Measurements from ENCODE around the gene CEBPA.

Gene CEBPA

DNA sequence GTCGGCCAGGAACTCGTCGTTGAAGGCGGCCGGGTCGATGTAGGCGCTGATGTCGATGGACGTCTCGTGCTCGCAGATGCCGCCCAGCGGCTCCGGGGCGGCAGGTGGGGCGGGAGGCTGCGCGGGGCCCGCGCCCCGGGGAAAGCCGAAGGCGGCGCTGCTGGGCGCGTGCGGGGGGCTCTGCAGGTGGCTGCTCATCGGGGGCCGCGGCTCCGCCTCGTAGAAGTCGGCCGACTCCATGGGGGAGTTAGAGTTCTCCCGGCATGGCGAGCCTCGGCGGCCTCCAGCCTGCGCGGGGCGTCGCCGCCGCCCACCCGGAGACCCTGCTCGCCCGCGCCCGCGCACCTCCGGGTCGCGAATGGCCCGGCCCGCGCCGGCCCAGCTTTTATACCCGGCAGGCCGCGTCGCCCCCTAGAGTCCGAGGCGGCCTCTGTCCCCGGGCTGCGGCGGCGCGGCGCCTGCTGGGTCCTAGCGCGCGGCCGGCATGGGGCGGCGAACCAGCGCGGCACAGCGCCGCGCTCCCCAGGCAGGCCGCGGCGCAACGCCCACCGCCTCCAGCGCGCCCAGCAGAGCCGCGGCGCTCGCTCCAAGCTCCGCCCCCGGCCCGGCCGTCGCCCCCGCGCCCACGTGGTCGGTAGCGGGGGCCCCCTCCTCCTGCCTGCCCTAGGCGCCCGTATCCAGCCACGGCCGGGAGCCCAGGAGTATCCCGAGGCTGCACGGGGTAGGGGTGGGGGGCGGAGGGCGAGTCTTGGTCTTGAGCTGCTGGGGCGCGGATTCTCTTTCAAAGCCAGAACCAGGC is at the start of gene CEBPA:
CEBPA (minus strand) TSS at position 360 of the 799 bp plus-strand sequence; CDS start at position 240, 120 bp downstream.
- in situ Hi-C loops (cut with HindIII; ENCODE audit: low sequenced_read_pairs) = no loop called here

DNA sequence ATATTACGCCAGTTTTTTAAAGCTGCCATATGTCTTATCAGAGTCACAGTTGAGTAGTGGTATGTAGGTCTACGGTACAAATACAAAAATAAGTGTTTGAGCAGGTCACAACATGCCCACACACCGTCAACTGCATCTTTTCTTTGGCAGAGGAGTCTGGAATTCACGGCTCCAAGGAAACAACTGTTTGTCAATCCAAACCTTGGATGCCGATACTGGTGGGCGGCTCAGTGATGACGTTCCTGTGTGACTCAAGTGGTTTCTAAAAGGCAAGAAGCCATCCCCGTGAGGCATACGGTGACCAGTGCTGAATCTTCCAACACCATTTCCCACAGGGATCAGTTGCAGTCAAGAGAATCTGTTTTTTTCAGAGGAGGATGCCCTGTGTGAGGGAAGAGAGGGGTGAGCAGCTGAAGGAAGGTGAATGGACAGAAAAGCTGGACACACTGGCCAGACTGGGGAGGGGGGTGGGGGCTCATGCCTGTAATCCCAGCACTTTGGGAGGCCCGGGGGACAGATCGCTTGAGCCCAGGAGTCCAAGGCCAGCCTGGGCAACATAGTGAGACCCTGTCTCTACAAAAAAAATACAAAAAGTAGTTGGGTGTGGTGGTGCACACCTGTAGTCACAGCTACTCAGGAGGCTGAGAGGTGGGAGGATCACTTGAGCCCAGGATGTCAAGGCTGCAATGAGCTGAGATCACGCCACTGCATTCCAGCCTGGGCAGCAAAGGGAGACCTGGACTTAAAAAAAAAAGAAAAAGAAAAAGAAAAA is 48.4 kb upstream of the CEBPA start:
- in situ Hi-C loops (cut with HindIII; ENCODE audit: low sequenced_read_pairs) = no loop called here

DNA sequence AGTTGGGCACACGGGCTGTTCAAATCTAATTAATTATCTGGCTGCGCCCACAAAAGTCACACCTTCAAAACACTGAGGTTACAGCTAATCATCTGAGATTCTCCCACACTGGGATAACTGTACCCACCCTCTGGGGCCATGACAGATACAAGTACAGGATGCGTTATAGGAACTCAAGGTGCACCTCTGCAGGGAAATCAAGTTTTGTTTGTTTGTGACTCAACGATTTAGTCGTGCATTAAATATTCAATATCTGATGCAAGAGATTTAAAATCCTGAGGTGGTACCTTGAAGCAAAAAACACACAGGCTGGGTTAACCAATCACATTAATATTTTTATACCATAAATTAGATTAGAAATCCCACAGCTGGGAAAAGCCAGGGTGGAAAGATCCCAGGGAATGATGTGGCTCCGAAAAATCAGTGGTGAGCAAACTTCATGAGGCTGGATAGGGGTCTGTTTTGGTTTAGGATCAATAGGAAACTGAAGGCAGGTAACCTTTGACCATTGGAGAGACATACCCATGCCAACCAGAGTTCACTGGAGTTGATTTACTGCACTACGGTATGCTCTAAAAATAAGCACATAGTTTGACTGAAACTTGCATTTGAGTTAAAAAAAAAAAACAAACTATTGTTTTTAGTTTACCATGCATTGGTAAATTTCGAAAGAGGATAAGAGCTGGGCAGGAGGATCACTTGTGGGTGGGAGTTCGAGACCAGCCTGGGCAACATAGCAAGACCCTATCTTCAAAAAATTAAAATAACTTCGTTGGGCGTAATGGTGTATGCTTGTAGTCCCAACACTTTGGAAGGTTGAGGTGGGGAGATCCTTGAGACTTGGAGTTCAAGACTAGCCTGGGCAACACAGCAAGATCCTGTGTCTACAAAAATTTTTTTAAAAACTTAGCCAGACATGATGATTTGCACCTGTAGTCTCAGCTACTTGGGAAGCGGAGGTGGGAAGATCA is 47.3 kb upstream of the CEBPA start:
- in situ Hi-C loops (cut with HindIII; ENCODE audit: low sequenced_read_pairs) = no loop called here

DNA sequence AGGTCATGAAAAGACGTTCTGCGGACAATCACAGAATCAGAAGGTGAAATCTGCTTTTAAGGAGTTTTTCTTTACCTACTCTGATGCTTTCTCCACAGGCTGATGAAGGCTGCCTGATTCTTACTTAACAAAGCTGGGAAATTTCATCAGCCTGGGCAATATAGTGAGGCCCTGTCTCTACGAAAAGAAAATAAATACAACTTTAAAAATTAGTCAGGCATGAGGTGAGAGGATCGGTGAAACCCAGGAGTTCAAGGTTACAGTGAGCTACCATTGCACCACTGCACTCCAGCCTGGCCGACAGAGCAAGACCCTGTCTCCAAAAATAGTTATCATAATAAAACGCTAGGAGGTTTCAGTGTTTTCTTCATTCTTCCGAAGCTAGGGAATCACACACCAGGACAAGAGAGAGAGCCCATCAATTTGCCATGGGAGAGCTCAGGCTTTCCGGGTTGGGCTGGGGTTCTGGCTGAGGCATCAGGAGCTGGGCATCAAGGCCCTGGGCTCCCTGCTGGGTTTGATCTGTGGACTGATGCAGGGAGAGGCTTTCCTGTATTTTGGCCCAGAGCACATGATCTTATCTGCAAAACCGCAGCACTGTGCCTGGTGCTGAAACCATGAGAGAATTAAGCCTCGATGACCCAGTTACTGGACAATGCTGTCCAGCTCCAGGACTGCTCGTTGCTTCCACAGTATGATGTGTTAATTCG is 46.1 kb upstream of the CEBPA start:
- in situ Hi-C loops (cut with HindIII; ENCODE audit: low sequenced_read_pairs) = no loop called here

DNA sequence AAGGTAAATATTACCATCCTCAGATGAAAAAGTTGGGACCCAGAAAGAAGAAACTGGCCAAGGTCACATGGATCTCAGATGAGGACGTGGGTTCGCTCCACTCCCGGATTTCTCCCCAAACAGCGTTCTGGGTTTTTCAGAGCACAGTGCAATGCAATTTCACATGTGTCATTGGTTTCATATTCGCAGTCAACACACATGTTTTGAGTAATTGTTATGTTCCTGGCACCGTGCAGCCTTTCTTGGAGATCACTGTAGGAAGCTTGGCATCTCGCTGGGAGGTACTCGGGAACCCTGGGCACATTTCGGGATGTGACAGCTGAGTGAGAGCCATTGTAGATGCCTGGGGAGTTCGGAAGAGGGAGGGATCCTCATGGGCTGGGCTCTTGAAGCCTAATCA is 45.0 kb upstream of the CEBPA start:
- in situ Hi-C loops (cut with HindIII; ENCODE audit: low sequenced_read_pairs) = no loop called here

DNA sequence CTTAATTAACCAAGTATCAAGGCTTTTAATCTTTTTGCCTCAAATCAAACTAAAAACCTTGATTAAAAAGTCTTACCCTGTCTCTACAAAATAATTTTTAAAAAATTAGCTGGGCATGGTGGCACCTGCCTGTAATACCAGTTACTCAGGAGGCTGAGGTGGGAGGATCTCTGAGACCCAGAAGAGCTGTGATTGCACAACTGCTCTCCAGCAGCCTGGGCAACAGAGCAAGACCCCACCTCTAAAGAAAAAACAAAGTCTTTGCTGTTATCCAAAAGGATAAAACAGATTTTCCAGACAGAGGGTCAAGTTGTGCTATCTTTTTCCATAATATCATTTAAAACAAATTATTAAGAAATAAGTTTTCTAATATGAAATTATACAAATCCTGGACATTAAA is 44.3 kb upstream of the CEBPA start:
- in situ Hi-C loops (cut with HindIII; ENCODE audit: low sequenced_read_pairs) = no loop called here

DNA sequence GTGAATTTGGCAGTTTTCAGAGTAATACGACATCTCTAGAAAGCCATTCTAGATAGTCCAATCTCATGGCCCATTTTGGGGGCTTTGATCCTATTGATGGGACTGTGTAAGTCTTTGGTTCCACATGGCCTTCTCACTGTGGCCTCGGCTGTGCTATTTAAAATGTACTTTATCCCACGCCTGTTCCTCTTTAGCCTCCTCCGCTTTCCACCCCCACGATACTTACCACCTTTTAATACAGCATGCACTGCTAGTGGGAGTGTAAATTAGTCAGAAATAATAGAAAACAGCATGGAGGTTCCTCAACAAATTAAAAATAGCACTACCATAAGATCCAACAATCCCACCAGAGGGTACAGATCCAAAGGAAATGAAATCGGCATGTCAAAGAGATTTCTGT is 42.8 kb upstream of the CEBPA start:
- in situ Hi-C loops (cut with HindIII; ENCODE audit: low sequenced_read_pairs) = no loop called here

DNA sequence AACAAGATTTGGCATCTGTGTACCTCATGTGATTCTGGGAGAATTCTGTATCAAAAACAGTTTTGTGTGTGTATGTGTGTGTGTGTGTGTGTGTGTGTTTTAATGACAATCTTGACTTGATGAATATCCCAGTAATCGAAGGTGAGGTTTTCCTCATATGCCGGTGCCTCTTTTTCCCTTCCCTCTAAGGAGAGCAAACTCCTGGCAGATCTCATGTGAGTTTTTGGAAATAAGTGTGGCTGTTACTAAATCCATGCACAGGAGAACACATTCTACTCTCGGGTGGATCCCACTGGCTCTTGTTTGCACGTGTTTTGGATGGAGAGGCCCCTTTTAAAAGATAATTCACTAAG is 42.2 kb upstream of the CEBPA start:
- in situ Hi-C loops (cut with HindIII; ENCODE audit: low sequenced_read_pairs) = no loop called here

DNA sequence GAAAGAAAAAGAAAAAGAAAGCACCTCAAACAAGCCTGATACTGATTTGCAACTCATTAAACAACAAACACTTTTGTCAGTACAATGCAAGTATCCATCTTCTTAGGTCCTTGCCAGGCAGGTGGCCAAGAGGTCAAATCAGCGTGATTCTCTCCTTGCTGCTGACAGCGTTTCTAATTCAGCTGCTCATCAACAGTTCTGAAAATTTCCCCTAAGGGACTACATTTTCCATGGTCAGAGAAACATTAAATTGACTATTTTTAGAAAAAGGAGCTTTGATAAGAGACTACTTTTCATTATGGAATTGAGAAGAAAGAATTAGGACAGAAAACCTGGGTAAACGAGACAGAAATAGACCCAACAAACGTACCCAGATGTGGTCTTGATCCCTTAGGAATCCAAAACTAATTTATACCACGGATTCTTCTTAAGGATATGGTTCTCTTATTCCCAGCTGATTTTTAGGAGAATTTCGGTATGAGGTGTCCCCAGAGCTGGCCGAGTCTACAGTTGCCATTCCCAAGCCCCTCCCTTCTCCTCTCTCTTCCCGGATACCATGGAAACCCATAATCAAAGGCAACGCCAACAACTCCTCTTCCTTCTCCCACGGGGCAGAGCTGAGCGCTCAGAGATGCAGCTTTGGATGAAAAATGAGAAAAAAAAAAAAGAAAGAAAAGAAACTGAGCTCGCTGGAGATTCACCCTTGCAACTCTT is 41.7 kb upstream of the CEBPA start:
- in situ Hi-C loops (cut with HindIII; ENCODE audit: low sequenced_read_pairs) = no loop called here

DNA sequence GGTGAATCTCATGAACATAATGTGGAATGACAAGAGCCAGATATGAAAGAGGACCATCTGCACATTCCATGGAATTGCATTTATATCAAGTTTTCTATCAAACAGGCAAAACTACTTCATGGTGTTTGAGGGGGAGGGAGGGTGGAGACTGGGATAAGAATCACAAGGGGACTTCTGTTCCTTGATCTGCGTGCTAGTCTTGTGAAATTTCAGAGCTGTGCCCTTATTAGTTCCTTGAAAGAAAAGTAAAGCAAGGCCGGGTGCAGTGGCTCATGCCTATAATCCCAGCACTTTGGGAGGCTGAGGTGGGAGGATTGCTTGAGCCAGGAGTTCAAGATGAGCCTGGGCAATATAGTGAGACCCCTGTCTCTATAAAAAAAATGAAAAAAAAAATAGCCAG is 41.0 kb upstream of the CEBPA start:
- in situ Hi-C loops (cut with HindIII; ENCODE audit: low sequenced_read_pairs) = no loop called here

DNA sequence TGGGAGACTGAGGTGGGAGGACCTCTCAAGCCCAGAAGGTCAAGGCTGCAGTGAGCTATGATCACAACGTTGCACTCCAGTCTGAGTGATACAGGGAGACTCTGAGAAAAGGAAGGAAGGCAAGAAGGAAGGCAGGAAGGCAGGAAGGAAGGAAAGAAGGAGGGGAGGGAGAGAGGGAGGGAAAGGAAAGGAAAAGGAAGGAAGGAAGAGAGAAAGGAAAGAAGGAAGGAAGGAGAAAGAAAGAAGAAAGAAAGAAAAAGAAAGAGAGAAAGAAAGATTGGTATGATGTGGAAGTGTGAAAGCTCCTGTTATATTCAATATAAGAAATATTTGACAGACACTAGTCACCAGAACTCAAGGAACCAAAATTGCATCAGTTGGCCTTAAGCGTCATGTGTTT is 38.7 kb upstream of the CEBPA start:
- in situ Hi-C loops (cut with HindIII; ENCODE audit: low sequenced_read_pairs) = no loop called here

DNA sequence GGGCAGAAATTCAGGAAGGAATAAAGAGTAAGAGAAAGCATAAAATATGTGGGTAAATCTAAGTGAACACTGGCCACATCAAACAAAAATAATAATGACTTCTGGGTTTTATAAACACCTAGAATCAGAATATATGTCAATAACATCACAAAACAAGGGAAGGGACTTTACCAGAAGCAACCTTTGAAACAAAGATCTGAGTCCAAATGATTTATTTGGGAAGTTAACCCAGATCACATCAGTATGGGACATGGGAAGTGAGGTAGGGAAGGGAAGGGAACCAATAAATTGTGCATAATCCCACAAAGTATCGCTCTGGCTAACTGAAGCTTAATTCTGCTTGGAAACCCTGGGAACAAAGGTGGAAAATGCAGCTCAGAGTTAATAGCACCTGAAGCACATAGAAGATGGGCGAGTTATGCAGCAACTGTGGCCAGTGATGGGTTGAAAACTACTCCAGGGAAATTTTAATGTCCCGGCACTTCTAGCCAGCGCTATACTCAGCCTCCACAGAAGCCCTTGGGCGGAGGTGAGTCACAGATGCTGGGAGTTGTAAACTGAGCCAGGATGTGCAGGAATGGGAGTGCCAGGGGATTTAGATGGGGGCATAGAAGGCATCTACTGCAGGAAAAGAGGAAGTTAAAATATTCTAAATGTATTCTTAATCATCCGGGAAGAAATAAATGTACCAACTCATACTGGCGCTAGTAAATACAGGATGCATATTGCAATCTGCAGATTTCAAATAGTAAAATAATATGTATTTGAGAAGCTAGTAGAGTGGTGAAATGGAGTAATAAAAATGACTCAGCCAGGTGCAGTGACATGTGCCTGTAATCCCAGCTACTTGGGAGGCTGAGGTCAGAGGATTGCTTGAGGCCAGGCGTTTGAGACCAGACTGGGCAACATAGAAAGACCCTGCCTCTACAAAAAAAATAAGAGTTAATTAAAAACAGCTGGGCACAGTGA is 37.0 kb upstream of the CEBPA start:
- in situ Hi-C loops (cut with HindIII; ENCODE audit: low sequenced_read_pairs) = no loop called here

DNA sequence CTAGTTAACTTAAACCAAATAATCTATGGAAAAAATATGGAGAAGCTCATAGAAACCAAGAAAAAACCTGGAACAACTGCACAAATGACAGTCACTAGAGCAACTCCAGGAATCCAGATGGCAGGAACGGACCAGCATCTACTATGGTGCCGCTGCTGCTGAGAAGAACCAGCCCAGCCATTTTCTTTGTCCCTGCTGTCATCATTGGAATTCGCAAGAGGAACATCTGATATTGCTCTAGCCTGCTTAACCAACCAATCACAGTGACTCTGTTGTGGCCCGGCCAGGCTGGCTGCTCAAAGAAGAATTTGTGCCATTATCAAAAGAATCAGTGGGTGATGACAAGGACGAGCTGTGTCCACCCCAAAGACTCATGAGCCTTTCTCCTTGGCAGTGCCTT is 33.1 kb upstream of the CEBPA start:
- in situ Hi-C loops (cut with HindIII; ENCODE audit: low sequenced_read_pairs) = no loop called here

DNA sequence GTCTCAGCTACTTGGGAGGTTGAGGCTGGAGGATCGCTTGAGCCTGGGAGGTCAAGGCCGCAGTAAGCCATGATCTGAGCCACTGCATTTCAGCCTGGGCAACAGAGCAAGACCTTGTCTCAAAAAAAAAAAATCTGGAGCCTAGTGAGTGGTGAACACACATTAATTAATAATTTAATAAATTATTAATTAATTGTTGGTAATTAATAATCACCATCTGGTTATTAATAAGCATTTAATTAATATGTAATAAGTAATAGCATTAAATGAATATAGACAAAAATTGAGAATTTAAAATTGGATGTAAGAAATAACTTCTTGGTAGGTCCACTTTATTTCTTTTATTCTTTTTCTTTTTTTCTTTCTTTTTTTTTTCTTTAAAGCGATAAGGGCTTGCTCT is 31.9 kb upstream of the CEBPA start:
- in situ Hi-C loops (cut with HindIII; ENCODE audit: low sequenced_read_pairs) = no loop called here

DNA sequence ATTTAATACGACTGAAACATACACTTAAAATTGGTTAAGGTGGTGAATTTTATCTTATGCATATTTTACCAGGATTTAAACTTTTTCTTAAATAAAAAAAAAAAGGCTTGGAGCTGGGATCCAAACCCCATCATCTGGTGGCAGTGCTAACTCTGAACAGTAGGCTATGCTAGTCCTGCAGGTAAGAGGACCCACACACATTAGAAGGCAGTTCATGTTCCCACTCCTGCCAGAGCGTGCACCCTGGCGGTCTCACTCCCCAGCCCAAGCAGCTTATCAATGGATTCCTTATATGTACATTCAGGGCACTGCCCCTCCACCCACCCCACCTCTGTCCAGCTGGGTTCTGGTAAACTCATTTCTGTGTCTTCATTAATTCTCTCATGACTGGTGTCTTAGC is 31.3 kb upstream of the CEBPA start:
- in situ Hi-C loops (cut with HindIII; ENCODE audit: low sequenced_read_pairs) = no loop called here

DNA sequence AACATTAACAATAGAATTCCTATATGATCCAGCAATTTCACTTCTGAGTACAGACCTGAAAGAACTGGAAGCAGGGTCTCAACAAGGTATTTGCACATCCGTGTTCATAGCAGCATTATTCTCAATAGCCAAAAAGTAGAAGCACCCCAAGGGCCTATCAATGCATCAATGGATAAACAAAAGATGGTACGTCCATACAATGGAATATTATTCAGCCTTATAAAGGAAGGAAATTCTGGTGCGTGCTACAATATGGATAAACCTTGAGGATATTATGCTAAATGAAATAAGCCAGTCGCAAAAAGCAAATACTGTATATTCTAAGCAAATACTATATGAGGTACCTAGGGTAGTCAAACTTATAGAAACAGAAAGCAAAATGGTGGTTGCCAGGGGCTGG is 30.8 kb upstream of the CEBPA start:
- in situ Hi-C loops (cut with HindIII; ENCODE audit: low sequenced_read_pairs) = no loop called here

DNA sequence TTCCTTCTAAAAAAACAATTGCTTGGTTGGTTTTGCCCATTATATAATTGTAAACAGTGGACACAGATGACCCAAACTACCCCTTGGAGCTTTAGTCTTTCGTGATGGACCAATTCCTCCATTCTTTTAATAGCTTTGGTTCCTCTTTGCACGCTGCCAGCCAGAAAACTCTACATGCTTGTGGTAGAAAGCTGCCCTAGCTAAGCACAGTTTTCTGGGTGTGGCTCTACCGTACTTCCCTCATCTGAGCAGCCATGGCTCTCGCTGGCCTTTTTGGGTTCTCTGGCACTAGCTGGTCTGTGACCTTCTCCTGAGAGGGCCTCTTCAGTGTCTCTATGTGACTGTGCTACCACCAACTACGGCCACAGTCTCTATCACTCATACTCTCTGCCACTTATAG is 29.9 kb upstream of the CEBPA start:
- in situ Hi-C loops (cut with HindIII; ENCODE audit: low sequenced_read_pairs) = no loop called here

DNA sequence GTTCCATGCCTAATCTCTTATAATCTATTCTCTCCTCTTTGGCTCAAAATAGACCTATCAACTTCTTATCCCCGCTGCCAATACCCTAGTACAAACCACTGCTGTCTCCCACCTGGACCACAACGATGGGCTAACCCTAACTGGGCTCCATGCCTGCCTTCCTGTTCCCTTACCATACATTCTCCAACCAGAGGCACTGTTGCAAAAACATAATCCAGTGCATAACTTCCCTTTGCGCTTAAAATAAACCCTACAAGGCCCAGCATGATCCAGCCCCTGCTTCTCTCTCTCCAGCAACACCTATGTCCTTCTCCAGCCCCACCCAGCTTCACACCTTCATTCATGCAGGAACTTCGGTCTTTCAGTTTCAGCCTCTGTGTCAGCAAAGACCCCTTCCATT is 27.4 kb upstream of the CEBPA start:
- in situ Hi-C loops (cut with HindIII; ENCODE audit: low sequenced_read_pairs) = no loop called here

DNA sequence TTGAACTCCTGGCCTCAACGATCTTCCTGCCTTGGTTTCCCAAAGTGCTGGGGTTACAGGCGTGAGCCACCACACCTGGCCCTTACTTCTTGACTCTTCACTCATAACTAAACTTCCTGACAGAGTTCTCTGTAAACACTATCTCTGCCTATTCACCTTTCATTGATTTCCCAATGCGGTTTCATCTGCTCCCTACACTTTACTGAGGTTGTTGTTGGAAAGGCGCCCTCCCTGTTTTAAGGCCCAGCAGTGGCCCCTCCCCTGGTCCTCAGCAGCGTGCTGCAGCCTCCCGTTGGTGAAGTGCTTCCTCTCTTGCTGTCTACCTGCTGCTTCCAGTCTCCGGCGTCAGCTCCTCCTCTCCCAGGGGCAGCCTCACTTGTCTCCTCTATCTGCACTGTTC is 26.7 kb upstream of the CEBPA start:
- in situ Hi-C loops (cut with HindIII; ENCODE audit: low sequenced_read_pairs) = no loop called here

All from DLD1 (cell line).